SK-N-SH (cell line): Measurements from ENCODE around the gene HSD17B4.
"Not testable (repeated sequence)": the region's sequence is repeated elsewhere in the genome, so short reads cannot be mapped to it uniquely, and the experiment has no call there.

Experiments used
- EP300 ChIP-seq, 2 experiments: IDR thresholded peaks; 2 replicates each; pipeline versions ENCODE4 v1.4.0 to v1.6.1; 2012; ENCODE audit warnings: borderline replicate concordance in 1 of 2, low read depth in 1 of 2, low read length in 1 of 2
- EZH2phosphoT487 ChIP-seq: fragments of 200-600 bp; sonication (generic); IDR thresholded peaks from 2 replicates; pipeline ENCODE4 v1.6.1; 2017; ENCODE audit warnings: low read depth, mixed run types, mild to moderate bottlenecking, antibody characterized with exemption, moderate library complexity, borderline replicate concordance
- GATA2 ChIP-seq: sonication (generic); formaldehyde crosslinking; IDR thresholded peaks from 2 replicates; pipeline ENCODE4 v1.5.0; 2020; ENCODE audit warnings: mild to moderate bottlenecking, missing genetic modification reagents
- RCOR1 ChIP-seq: fragments of 150-350 bp; IDR thresholded peaks from 2 replicates; pipeline ENCODE4 v1.6.1; 2017; ENCODE audit warnings: antibody characterized with exemption, low read length
- TF ChIP-seq, protein P1 (sequence below): fragments of 200-600 bp; sonication (generic); IDR thresholded peaks from 2 replicates; pipeline ENCODE4 v1.6.1; 2017; ENCODE audit warnings: antibody characterized with exemption, mild to moderate bottlenecking, moderate library complexity
- TF ChIP-seq, protein P2 (sequence below): fragments of 150-350 bp; IDR thresholded peaks from 2 replicates; pipeline ENCODE4 v1.6.1; 2017; ENCODE audit warnings: antibody characterized with exemption, low read length, low read depth, borderline replicate concordance
- TF ChIP-seq, protein P3 (sequence below): fragments of 150-350 bp; IDR thresholded peaks from 2 replicates; pipeline ENCODE4 v1.6.1; 2016; ENCODE audit warnings: mild to moderate bottlenecking, low read depth, low read length
- TF ChIP-seq, protein P4 (sequence below): IDR thresholded peaks from 2 replicates; pipeline ENCODE4 v1.6.1; 2012; ENCODE audit warnings: mild to moderate bottlenecking, low read depth, low read length, moderate library complexity

DNA sequence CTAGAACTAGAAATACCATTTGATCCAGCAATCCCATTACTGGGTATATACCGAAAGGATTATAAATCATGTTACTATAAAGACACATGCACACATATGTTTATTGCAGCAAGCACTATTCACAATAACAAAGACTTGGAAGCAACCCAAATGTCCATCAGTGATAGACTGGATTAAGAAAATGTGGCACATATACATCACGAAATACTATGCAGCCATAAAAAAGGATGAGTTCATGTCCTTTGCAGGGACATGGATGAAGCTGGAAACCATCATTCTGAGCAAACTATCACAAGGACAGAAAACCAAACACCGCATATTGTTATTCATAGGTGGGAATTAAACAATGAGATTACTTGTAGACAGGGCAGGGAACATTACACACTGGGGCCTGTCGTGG lies 7.7 kb upstream of the HSD17B4 start:
- TF ChIP-seq, protein P1, sequence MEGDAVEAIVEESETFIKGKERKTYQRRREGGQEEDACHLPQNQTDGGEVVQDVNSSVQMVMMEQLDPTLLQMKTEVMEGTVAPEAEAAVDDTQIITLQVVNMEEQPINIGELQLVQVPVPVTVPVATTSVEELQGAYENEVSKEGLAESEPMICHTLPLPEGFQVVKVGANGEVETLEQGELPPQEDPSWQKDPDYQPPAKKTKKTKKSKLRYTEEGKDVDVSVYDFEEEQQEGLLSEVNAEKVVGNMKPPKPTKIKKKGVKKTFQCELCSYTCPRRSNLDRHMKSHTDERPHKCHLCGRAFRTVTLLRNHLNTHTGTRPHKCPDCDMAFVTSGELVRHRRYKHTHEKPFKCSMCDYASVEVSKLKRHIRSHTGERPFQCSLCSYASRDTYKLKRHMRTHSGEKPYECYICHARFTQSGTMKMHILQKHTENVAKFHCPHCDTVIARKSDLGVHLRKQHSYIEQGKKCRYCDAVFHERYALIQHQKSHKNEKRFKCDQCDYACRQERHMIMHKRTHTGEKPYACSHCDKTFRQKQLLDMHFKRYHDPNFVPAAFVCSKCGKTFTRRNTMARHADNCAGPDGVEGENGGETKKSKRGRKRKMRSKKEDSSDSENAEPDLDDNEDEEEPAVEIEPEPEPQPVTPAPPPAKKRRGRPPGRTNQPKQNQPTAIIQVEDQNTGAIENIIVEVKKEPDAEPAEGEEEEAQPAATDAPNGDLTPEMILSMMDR: not testable (repeated sequence)
- TF ChIP-seq EZH2phosphoT487; GATA2 (CRISPR knock-in tag); RCOR1; EP300 (IDR thresholded peaks at IDR 0.05; ENCODE audit: borderline replicate concordance in 1 of 2, low read depth in 1 of 2, low read length in 1 of 2): not testable (repeated sequence)
- TF ChIP-seq, protein P2, sequence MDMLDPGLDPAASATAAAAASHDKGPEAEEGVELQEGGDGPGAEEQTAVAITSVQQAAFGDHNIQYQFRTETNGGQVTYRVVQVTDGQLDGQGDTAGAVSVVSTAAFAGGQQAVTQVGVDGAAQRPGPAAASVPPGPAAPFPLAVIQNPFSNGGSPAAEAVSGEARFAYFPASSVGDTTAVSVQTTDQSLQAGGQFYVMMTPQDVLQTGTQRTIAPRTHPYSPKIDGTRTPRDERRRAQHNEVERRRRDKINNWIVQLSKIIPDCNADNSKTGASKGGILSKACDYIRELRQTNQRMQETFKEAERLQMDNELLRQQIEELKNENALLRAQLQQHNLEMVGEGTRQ: not testable (repeated sequence)
- TF ChIP-seq, protein P3, sequence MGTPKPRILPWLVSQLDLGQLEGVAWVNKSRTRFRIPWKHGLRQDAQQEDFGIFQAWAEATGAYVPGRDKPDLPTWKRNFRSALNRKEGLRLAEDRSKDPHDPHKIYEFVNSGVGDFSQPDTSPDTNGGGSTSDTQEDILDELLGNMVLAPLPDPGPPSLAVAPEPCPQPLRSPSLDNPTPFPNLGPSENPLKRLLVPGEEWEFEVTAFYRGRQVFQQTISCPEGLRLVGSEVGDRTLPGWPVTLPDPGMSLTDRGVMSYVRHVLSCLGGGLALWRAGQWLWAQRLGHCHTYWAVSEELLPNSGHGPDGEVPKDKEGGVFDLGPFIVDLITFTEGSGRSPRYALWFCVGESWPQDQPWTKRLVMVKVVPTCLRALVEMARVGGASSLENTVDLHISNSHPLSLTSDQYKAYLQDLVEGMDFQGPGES: not testable (repeated sequence)
- TF ChIP-seq, protein P4, sequence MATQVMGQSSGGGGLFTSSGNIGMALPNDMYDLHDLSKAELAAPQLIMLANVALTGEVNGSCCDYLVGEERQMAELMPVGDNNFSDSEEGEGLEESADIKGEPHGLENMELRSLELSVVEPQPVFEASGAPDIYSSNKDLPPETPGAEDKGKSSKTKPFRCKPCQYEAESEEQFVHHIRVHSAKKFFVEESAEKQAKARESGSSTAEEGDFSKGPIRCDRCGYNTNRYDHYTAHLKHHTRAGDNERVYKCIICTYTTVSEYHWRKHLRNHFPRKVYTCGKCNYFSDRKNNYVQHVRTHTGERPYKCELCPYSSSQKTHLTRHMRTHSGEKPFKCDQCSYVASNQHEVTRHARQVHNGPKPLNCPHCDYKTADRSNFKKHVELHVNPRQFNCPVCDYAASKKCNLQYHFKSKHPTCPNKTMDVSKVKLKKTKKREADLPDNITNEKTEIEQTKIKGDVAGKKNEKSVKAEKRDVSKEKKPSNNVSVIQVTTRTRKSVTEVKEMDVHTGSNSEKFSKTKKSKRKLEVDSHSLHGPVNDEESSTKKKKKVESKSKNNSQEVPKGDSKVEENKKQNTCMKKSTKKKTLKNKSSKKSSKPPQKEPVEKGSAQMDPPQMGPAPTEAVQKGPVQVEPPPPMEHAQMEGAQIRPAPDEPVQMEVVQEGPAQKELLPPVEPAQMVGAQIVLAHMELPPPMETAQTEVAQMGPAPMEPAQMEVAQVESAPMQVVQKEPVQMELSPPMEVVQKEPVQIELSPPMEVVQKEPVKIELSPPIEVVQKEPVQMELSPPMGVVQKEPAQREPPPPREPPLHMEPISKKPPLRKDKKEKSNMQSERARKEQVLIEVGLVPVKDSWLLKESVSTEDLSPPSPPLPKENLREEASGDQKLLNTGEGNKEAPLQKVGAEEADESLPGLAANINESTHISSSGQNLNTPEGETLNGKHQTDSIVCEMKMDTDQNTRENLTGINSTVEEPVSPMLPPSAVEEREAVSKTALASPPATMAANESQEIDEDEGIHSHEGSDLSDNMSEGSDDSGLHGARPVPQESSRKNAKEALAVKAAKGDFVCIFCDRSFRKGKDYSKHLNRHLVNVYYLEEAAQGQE: not testable (repeated sequence)
